ENCODE measurements around the gene IL21R.

Gene IL21R

DNA sequence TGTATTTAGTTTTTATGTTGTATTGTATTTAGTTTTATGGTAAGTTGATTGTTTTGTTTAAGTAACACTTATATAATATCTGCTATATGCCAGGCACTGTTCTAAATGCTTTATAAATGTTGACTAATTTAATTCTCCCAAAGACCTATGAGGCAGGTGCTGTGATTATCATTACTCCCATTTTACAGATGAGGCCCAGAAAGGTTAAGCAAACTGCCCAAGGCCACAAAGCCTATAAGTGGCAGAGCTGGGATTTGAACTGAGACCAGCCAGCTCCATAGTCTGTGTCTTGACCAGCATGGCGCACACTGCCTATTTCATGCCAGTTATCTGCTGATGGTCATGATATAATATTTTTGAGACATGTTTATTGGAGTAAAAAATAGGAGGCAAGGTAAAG is 24.0 kb downstream of the IL21R start:
- no peak for TF ChIP-seq ZFX (IDR thresholded peaks at IDR 0.05)
- TF ChIP-seq, protein P1, sequence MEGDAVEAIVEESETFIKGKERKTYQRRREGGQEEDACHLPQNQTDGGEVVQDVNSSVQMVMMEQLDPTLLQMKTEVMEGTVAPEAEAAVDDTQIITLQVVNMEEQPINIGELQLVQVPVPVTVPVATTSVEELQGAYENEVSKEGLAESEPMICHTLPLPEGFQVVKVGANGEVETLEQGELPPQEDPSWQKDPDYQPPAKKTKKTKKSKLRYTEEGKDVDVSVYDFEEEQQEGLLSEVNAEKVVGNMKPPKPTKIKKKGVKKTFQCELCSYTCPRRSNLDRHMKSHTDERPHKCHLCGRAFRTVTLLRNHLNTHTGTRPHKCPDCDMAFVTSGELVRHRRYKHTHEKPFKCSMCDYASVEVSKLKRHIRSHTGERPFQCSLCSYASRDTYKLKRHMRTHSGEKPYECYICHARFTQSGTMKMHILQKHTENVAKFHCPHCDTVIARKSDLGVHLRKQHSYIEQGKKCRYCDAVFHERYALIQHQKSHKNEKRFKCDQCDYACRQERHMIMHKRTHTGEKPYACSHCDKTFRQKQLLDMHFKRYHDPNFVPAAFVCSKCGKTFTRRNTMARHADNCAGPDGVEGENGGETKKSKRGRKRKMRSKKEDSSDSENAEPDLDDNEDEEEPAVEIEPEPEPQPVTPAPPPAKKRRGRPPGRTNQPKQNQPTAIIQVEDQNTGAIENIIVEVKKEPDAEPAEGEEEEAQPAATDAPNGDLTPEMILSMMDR (conservative IDR thresholded peaks at IDR 0.05) = no peak
- H3K27ac ChIP-seq = no peak overlapping the region

- H3K27ac ChIP-seq = no peak overlapping the region
- TF ChIP-seq, protein P1 (conservative IDR thresholded peaks at IDR 0.05) = no peak
- TF ChIP-seq ZFX (IDR thresholded peaks at IDR 0.05) = no peak
These were observed 24.7 kb downstream of the IL21R start for GRCh38 chr16:27426423-27427408.

- no peak overlapping the region for H3K27ac ChIP-seq
- TF ChIP-seq, protein P1 (conservative IDR thresholded peaks at IDR 0.05) = no peak
- no peak for TF ChIP-seq ZFX (IDR thresholded peaks at IDR 0.05)
These were observed 25.6 kb downstream of the IL21R start for GRCh38 chr16:27427538-27427937.

DNA sequence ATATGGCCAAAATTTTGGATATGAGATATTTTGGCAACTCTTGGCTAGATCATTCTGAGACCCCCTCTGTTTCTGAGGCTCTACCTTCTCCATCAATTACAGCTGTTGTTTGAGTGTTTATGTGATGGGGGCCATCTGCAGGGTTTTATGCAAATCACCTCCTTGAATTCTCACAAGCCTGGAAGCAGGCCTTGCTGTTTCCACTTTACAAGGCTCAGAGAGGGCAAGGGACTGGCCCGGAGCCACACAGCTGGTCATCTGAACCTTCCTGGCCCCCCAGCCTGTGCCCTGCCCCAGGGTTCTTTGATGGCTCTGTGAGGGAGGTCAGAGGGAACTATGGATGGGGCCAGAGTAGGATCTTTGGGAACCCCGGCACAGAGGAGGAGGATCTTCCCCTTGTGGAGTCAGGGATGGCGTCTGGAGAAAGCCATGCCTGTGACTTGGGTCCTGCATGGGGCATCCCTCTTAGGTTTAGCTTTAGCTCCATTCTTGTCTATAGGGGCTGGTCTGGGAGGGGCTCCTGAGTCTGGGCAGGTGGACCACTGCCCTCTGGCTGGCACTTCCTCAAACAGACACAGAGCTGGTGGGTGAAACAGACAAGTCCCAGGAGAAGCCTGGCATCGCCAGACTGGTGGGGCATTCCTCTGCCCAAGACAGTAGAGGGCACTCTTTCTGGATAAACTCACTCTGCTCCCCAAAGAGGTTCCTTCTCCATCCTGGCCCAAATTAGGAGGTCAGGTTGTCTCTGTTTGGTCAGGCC is 26.2 kb downstream of the IL21R start:
- TF ChIP-seq ZFX (IDR thresholded peaks at IDR 0.05) = no peak
- TF ChIP-seq, protein P1 (conservative IDR thresholded peaks at IDR 0.05) = no peak
- H3K27ac ChIP-seq = no peak overlapping the region

DNA sequence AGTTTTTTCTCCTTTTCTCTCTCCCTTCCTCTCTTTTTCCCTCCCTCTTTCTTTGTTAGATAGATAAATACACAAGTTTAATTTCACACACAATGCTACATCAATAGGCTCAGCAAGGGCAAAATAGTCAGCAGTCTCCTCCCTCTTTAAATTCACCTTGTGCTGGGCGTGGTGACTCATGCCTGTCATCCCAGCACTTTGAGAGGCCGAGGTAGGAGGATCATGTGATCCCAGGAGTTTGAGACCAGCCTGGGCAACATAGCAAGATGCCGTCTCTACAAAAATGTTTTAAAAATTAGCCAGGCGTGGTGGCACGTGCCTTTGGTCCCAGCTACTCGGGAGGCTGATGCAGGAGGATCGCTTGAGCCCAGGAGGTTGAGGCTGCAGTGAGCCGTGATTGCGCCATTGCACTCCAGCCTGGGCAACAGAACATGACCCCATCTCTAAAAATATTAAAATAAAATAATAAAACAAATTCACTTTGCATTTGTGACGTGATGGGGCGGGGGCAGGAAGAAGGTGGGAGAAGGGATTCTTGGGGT is 27.4 kb downstream of the IL21R start:
- no peak for TF ChIP-seq ZFX (IDR thresholded peaks at IDR 0.05)
- TF ChIP-seq, protein P1 (conservative IDR thresholded peaks at IDR 0.05) = no peak
- no peak overlapping the region for H3K27ac ChIP-seq

- no peak overlapping the region for H3K27ac ChIP-seq
These were observed 28.0 kb downstream of the IL21R start for GRCh38 chr16:27429981-27430441.

More at GRCh38 chr16:27429981-27430441, 28.0 kb downstream of the IL21R start:
- no peak for TF ChIP-seq ZFX (IDR thresholded peaks at IDR 0.05)
- TF ChIP-seq, protein P1 (conservative IDR thresholded peaks at IDR 0.05) = no peak
